ENCODE measurements around the gene MYO1B.

- TF ChIP-seq CTCF (IDR thresholded peaks at IDR 0.05) (peak; percentile 89), ZFX (IDR thresholded peaks at IDR 0.05; ENCODE audit: borderline replicate concordance) (no peak)
Measured at GRCh38 chr2:191245046-191245868, at the start of gene MYO1B.

Data from 22Rv1 (cell line).